ENCODE results near the gene P2RX6.

P2RX6 gene

GRCh38 chr22:20985720-20986119 lies 29.2 kb upstream of the P2RX6 start:
- FAIRE-seq: no peak
- DNase-seq (ENCODE audit: insufficient read length, low spot score): no peak
- TF ChIP-seq POLR2A (IDR thresholded peaks at IDR 0.05; ENCODE audit: low read depth, low read length): no peak

- no peak for DNase-seq (ENCODE audit: insufficient read length, low spot score)
- TF ChIP-seq POLR2A (IDR thresholded peaks at IDR 0.05; ENCODE audit: low read depth, low read length): no peak
- no peak for FAIRE-seq
Observed at GRCh38 chr22:20986365-20986764, 28.6 kb upstream of the P2RX6 start.

GRCh38 chr22:20987375-20987774 lies 27.6 kb upstream of the P2RX6 start:
- no peak for TF ChIP-seq POLR2A (IDR thresholded peaks at IDR 0.05; ENCODE audit: low read depth, low read length)
- no peak for DNase-seq (ENCODE audit: insufficient read length, low spot score)
- FAIRE-seq: no peak

DNA sequence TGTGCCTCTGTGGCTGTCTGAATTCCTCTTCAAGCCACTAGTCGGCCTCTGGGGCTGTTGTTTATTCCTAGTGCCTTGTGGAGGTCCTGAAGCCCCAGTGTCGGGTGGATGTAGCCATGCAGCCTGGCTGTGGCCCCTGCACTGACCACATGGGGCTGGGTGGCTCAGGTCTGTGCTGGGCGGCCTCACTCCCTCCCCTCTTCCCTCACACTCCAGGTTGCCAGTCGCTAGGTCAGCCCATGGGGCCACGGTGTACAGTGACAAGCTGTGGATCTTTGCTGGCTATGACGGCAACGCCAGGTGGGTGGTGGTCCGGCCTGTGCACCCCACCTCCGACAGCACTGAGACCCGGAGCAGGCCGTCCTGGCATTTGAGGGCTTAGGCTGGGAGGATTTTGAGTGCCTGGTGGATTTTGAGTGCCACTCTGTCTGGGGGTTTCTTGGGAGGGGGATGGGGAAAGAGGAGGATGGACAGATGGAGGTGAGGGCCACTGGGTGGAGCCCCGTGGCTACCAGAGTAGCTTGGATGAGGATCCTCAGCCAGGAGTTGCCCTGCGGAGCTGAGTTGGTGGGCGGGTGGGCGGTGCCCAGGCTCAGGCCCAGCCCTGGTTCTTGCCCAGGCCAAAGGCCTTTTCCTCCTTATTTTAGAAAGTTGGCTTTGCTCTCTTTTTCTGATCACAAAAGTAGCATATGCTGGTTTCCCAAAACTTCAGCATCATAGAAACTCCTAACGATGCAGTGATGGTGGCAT lies 26.2 kb upstream of the P2RX6 start:
- no peak for FAIRE-seq
- TF ChIP-seq POLR2A (IDR thresholded peaks at IDR 0.05; ENCODE audit: low read depth, low read length): no peak
- DNase-seq (ENCODE audit: insufficient read length, low spot score): no peak

GRCh38 chr22:20989323-20990138 lies 25.4 kb upstream of the P2RX6 start:
- DNase-seq (ENCODE audit: insufficient read length, low spot score): no peak
- FAIRE-seq: no peak
- no peak for TF ChIP-seq POLR2A (IDR thresholded peaks at IDR 0.05; ENCODE audit: low read depth, low read length)

- DNase-seq (ENCODE audit: insufficient read length, low spot score) (no peak), FAIRE-seq (no peak)
- no peak for TF ChIP-seq POLR2A (IDR thresholded peaks at IDR 0.05; ENCODE audit: low read depth, low read length)
Observed at GRCh38 chr22:20990184-20991180, 24.5 kb upstream of the P2RX6 start.

GRCh38 chr22:20991252-20992055 lies 23.5 kb upstream of the P2RX6 start:
- no peak for TF ChIP-seq POLR2A (IDR thresholded peaks at IDR 0.05; ENCODE audit: low read depth, low read length)
- DNase-seq (ENCODE audit: insufficient read length, low spot score): no peak

DNA sequence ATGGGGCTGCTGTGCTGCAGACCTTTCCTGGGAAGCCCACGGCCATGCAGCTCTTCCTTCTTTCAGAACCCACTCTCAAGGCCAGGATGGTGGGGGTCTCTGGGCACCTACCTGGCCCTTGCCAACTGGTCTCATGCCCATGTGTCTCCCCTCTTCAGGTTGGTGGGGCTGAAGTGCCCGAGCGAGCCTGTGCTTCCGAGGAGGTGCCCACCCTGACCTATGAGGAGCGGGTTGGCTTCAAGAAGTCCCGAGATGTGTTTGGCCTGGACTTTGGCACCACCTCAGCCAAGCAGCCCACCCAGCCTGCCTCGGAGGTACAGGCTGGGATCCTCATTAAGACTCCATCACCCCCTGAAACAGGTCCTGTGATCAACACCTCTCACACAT lies 22.9 kb upstream of the P2RX6 start:
- FAIRE-seq: no peak
- no peak for DNase-seq (ENCODE audit: insufficient read length, low spot score)
- no peak for TF ChIP-seq POLR2A (IDR thresholded peaks at IDR 0.05; ENCODE audit: low read depth, low read length)

More at GRCh38 chr22:20991252-20992055, 23.5 kb upstream of the P2RX6 start:
- FAIRE-seq: no peak

DNA sequence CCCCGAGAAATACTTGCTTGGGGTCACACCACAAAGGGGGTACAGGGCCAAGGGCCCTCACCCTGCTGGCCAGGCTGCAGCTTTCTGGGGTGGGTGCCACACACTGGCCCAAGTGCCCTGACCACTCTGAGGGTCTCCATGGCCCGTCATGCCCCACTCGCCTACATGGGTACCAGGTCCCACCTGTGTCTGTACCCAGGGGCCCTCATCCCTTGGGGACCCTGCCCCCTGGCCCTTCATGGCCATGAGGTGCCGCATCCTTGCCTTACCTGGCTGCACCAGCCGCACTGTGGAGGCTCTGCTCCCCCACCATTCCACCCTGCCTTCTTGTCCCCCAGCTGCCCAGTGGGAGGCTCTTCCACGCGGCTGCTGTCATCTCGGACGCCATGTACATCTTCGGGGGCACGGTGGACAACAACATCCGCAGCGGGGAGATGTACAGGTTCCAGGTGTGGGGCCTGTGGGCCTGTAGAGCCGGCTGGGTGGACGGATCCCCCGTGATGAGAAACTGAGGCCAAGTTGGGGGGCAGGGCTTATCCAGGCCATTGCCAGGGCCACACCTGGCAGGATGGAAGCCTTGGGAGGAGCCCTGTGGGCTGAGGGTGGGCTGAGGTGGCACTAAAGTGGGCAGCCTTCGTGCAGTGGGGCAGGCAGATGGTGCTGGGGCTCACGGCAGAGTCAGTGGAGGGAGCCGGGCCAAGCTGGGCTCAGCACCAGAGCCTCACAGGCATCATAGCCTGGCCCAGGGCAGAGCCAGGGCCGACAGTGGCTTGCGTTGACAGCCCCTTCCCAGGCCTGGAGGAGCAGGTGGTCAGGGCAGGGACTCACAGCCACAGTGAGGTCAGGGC lies 22.3 kb upstream of the P2RX6 start:
- no peak for FAIRE-seq
- no peak for DNase-seq (ENCODE audit: insufficient read length, low spot score)
- no peak for TF ChIP-seq POLR2A (IDR thresholded peaks at IDR 0.05; ENCODE audit: low read depth, low read length)

- FAIRE-seq: no peak
- no peak for TF ChIP-seq POLR2A (IDR thresholded peaks at IDR 0.05; ENCODE audit: low read depth, low read length)
- DNase-seq (ENCODE audit: insufficient read length, low spot score): no peak
Observed at GRCh38 chr22:20993304-20994127, 21.4 kb upstream of the P2RX6 start.

DNA sequence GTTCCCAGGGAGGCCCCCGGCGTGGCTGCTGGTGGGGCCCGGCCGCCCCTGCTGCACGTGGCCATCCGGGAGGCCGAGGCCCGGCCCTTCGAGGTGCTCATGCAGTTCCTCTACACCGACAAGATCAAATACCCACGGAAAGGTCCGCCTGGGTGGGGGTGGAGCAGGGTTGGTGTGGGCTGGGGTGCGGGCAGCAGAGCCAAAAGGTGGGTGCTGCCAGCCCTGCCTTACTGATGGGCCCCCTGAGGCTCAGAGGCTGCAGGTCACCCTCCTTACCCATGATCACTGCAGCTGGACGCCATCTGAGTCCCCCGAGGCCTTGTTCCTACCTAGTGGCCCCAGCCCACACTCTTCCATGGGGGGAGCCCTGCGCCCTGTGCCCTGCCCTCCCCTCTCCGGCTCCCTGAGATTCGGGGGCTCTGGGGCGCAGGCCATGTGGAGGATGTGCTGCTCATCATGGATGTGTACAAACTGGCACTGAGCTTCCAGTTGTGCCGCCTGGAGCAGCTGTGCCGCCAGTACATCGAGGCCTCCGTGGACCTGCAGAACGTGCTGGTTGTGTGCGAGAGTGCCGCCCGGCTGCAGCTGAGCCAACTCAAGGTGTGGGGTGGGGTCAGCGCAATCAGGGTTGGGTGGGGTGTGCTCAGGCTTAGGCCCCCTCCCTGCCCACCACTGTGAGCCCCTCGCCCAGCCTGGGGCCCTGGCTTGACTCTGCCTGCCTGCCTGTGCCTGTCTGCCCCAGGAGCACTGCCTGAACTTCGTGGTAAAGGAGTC lies 20.6 kb upstream of the P2RX6 start:
- DNase-seq (ENCODE audit: insufficient read length, low spot score) (no peak), FAIRE-seq (no peak)
- no peak for TF ChIP-seq POLR2A (IDR thresholded peaks at IDR 0.05; ENCODE audit: low read depth, low read length)
